Breast epithelium (tissue), 4 donors: Measurements from ENCODE around the gene HBEGF. TPM values are rescaled to one million over a fixed set of nuclear protein-coding genes. Genes with fewer than 3 reads are reported as not detected.

Experiments used
- DNase-seq, 2 donors: peaks; one replicate each; pipeline ENCODE4 v3.0.0-alpha.2; 2019; ENCODE audit warnings: low spot score in 2 of 2
- H3K27ac ChIP-seq, 2 donors: fragments of 200-600 bp; sonication (generic) in 1 of 2; one replicate each; pipeline ENCODE4 v1.5.1; 2016 to 2019; ENCODE audit warnings: mild to moderate bottlenecking in 1 of 2
- H3K27me3 ChIP-seq, 2 donors: fragments of 200-600 bp; sonication (generic) in 1 of 2; one replicate each; pipeline versions ENCODE4 v1.5.1 to v1.6.0; 2017 to 2019; ENCODE audit warnings: control low read depth in 1 of 2, mild to moderate bottlenecking in 1 of 2
- H3K36me3 ChIP-seq: fragments of 200-600 bp; one replicate; pipeline ENCODE4 v1.5.1; 2019
- H3K4me1 ChIP-seq, 2 donors: fragments of 200-600 bp; sonication (generic); one replicate each; pipeline ENCODE4 v1.5.1; 2016 to 2019; ENCODE audit warnings: control low read depth in 1 of 2
- H3K4me3 ChIP-seq, 3 donors: fragments of 200-600 bp; sonication (generic); 1 replicate in 2 of 3; 2 replicates in 1 of 3; pipeline ENCODE4 v1.5.1; 2016 to 2019; ENCODE audit warnings: mild to moderate bottlenecking in 3 of 3, moderate library complexity in 2 of 3
- H3K9me3 ChIP-seq, 2 donors: fragments of 200-600 bp; sonication (generic) in 1 of 2; one replicate each; pipeline ENCODE4 v1.5.1; 2016 to 2019; ENCODE audit warnings: control low read depth in 1 of 2
- CTCF ChIP-seq, 3 donors: fragments of 450-650 bp; IDR thresholded peaks; one replicate each; pipeline ENCODE4 v1.5.1; 2016 to 2017; ENCODE audit warnings: antibody characterized with exemption in 3 of 3, mild to moderate bottlenecking in 3 of 3, moderate library complexity in 3 of 3
- POLR2A ChIP-seq: fragments of 450-650 bp; IDR thresholded peaks from one replicate; pipeline ENCODE4 v1.6.1; 2016; ENCODE audit warnings: antibody characterized with exemption, mild to moderate bottlenecking, moderate library complexity
- POLR2AphosphoS5 ChIP-seq, 3 donors: sonication (generic); formaldehyde crosslinking; IDR thresholded peaks; one replicate each; pipeline ENCODE4 v1.6.1; 2017; ENCODE audit warnings: antibody characterized with exemption in 3 of 3
- intact Hi-C: fragments of 100-400 bp; cut with DNase I; formaldehyde crosslinking; loops from one replicate; pipeline ENCODE4 v1.15.1; 2023; ENCODE audit warnings: low total_unique reads
- total RNA-seq, 3 donors: library from RNA; depleted of rRNA; stranded (reverse); fragments of >200 nt; gene quantifications; one replicate each; pipeline ENCODE4 v1.1.0, GENCODE V29; 2016

The HBEGF gene
- 10 to 100 TPM in 2 of 3 donors, 1 to 10 TPM in 1; 4.3 to 22.9 (median 13.5) TPM for total RNA-seq

- Histone ChIP-seq H3K27ac (peak within 1 kb of the TSS; percentile 79 to 85), H3K9me3 (no peaks in the 10 kb centered on the region), H3K27me3 (no peaks in the 10 kb centered on the region), H3K4me1 (peaks cover 0 to 4% of the 10 kb centered on the region in 2 donors), H3K4me3 (peak within 1 kb of the TSS; percentile 73 to 82 (median 76)), H3K36me3 (no peaks in the 10 kb centered on the region)
- TF ChIP-seq POLR2A = no peak
- peak; percentile 51 to 78 (median 60) for TF ChIP-seq POLR2AphosphoS5 (IDR thresholded peaks at IDR 0.05)
- peak in 2 of 3 donors; percentile 41 to 45 for TF ChIP-seq CTCF (IDR thresholded peaks at IDR 0.05)
- intact Hi-C loops = no loop called here
- DNase-seq = peak; percentile 62 to 82
Measured at GRCh38 chr5:140346348-140347221, at the start of gene HBEGF. TSS of gene HBEGF (minus strand) at chr5:140346603. CDS start at chr5:140346328, 275 bp downstream.

GRCh38 chr5:140393738-140394137 lies 47.3 kb upstream of the HBEGF start:
- TF ChIP-seq CTCF (IDR thresholded peaks at IDR 0.05) (no peak), POLR2AphosphoS5 (IDR thresholded peaks at IDR 0.05) (no peak), POLR2A (no peak)
- H3K27me3 ChIP-seq = no peaks in the 10 kb centered on the region
- H3K27ac ChIP-seq = no peak overlapping the region
- no peaks in the 10 kb centered on the region for H3K36me3 ChIP-seq
- no peaks in the 10 kb centered on the region for H3K4me1 ChIP-seq
- no peak overlapping the region for H3K4me3 ChIP-seq
- intact Hi-C loops = no loop called here
- H3K9me3 ChIP-seq = no peaks in the 10 kb centered on the region
- DNase-seq = no peak

- no peak overlapping the region for H3K27ac ChIP-seq
- no peak for TF ChIP-seq POLR2A
- no peak for TF ChIP-seq POLR2AphosphoS5 (IDR thresholded peaks at IDR 0.05)
- TF ChIP-seq CTCF (IDR thresholded peaks at IDR 0.05) = no peak
- DNase-seq = no peak
Measured at GRCh38 chr5:140391732-140392131, 45.3 kb upstream of the HBEGF start.

GRCh38 chr5:140391312-140391711 lies 44.9 kb upstream of the HBEGF start:
- Histone ChIP-seq H3K27me3 (no peaks in the 10 kb centered on the region), H3K4me3 (no peak overlapping the region), H3K36me3 (no peaks in the 10 kb centered on the region), H3K4me1 (no peaks in the 10 kb centered on the region), H3K9me3 (no peaks in the 10 kb centered on the region), H3K27ac (no peak overlapping the region)
- intact Hi-C loops = no loop called here
- TF ChIP-seq POLR2A = no peak
- no peak for TF ChIP-seq POLR2AphosphoS5 (IDR thresholded peaks at IDR 0.05)
- TF ChIP-seq CTCF (IDR thresholded peaks at IDR 0.05) = no peak
- no peak for DNase-seq

More at GRCh38 chr5:140391732-140392131, 45.3 kb upstream of the HBEGF start:
- H3K4me3 ChIP-seq = no peak overlapping the region
- intact Hi-C loops = no loop called here
- H3K9me3 ChIP-seq = no peaks in the 10 kb centered on the region
- H3K36me3 ChIP-seq = no peaks in the 10 kb centered on the region
- no peaks in the 10 kb centered on the region for H3K27me3 ChIP-seq
- no peaks in the 10 kb centered on the region for H3K4me1 ChIP-seq

GRCh38 chr5:140388052-140388451 lies 41.6 kb upstream of the HBEGF start:
- no peak for DNase-seq
- Histone ChIP-seq H3K36me3 (no peaks in the 10 kb centered on the region), H3K9me3 (no peaks in the 10 kb centered on the region), H3K27me3 (no peaks in the 10 kb centered on the region), H3K27ac (no peak overlapping the region), H3K4me3 (no peak overlapping the region), H3K4me1 (no peaks in the 10 kb centered on the region)
- no peak for TF ChIP-seq POLR2AphosphoS5 (IDR thresholded peaks at IDR 0.05)
- TF ChIP-seq POLR2A = no peak
- no peak for TF ChIP-seq CTCF (IDR thresholded peaks at IDR 0.05)
- intact Hi-C loops = no loop called here
